K562 (cell line): ENCODE measurements around the gene ITGB2. TPM values are rescaled to one million over a fixed set of nuclear protein-coding genes. Genes with fewer than 3 reads are reported as not detected.
A peak's percentile ranks its signal among the peaks of the same experiment; 100 is the strongest.

ENCODE experiments used
- BRF2 ChIP-seq: IDR thresholded peaks from 3 replicates; pipeline ENCODE4 v1.6.1; 2011; ENCODE audit warnings: borderline replicate concordance, mild to moderate bottlenecking; ENCODE audit not compliant: insufficient read length, insufficient read depth
- CEBPZ ChIP-seq: fragments of 150-350 bp; IDR thresholded peaks from 2 replicates; pipeline ENCODE4 v1.6.1; 2014; ENCODE audit warnings: low read depth, mild to moderate bottlenecking, low read length, borderline replicate concordance
- CHCHD3 ChIP-seq: fragments of 250-450 bp; sonication (Bioruptor Pico); IDR thresholded peaks from 2 replicates; pipeline ENCODE4 v2.1.2; 2022; ENCODE audit warnings: mild to moderate bottlenecking
- DDX20 ChIP-seq: fragments of 450-650 bp; IDR thresholded peaks from 2 replicates; pipeline ENCODE4 v1.6.1; 2016; ENCODE audit warnings: missing genetic modification characterization, low read depth, mild to moderate bottlenecking, missing compliant biosample characterization, moderate library complexity
- FIP1L1 ChIP-seq: fragments of 200-400 bp; formaldehyde crosslinking; IDR thresholded peaks from 2 replicates; pipeline ENCODE4 v1.6.1; 2018; ENCODE audit warnings: mild to moderate bottlenecking, low read depth, low read length; ENCODE audit not compliant: poor library complexity, severe bottlenecking
- FOXM1 ChIP-seq, 2 experiments: fragments of 450-650 bp in 1 of 2; sonication (generic) in 1 of 2; formaldehyde crosslinking in 1 of 2; IDR thresholded peaks; 2 replicates each; pipeline versions ENCODE4 v1.6.1 to v1.9.0; 2017 to 2022; ENCODE audit warnings: low read depth in 2 of 2, mild to moderate bottlenecking in 2 of 2, missing genetic modification reagents in 1 of 2, moderate library complexity in 1 of 2
- GTF2F1 ChIP-seq: IDR thresholded peaks from 2 replicates; pipeline ENCODE4 v1.6.1; 2011; ENCODE audit warnings: low read depth, low read length, improper control_type of control experiment
- HES1 ChIP-seq: fragments of 450-650 bp; IDR thresholded peaks from 2 replicates; pipeline ENCODE4 v1.6.1; 2016; ENCODE audit warnings: low read depth, mild to moderate bottlenecking, moderate library complexity
- JUNB ChIP-seq: fragments of 450-650 bp; formaldehyde crosslinking; conservative IDR thresholded peaks from 2 replicates; pipeline ENCODE4 v1.4.0; 2020; ENCODE audit warnings: mild to moderate bottlenecking
- KLF1 ChIP-seq: fragments of 450-650 bp; IDR thresholded peaks from 2 replicates; pipeline ENCODE4 v1.6.1; 2016; ENCODE audit warnings: missing genetic modification characterization, missing compliant biosample characterization
- MTA3 ChIP-seq: fragments of 450-650 bp; formaldehyde crosslinking; IDR thresholded peaks from 2 replicates; pipeline ENCODE4 v1.6.1; 2017; ENCODE audit warnings: mild to moderate bottlenecking, borderline replicate concordance
- NFE2 ChIP-seq: IDR thresholded peaks from 2 replicates; pipeline ENCODE4 v1.6.1; 2014; ENCODE audit warnings: antibody characterized with exemption, low read depth
- POLR2A ChIP-seq: fragments of 450-650 bp; conservative IDR thresholded peaks from 2 replicates; pipeline ENCODE4 v1.6.1; 2016
- POLR2H ChIP-seq: IDR thresholded peaks from 2 replicates; pipeline ENCODE4 v1.6.1; 2016; ENCODE audit warnings: missing genetic modification characterization, low read depth, mild to moderate bottlenecking, control low read depth, missing compliant biosample characterization, moderate library complexity
- RBM25 ChIP-seq: fragments of 200-400 bp; formaldehyde crosslinking; IDR thresholded peaks from 2 replicates; pipeline ENCODE4 v1.6.1; 2018; ENCODE audit warnings: low read length, low read depth, moderate library complexity; ENCODE audit not compliant: severe bottlenecking
- SMAD3 ChIP-seq: fragments of 450-650 bp; formaldehyde crosslinking; conservative IDR thresholded peaks from 2 replicates; pipeline ENCODE4 v1.4.0; 2020; ENCODE audit warnings: mild to moderate bottlenecking
- ZBTB9 ChIP-seq: fragments of 450-650 bp; formaldehyde crosslinking; IDR thresholded peaks from 2 replicates; pipeline ENCODE4 v1.4.0; 2020; ENCODE audit warnings: mild to moderate bottlenecking, moderate library complexity
- ZNF740 ChIP-seq, 3 experiments: fragments of 200-800 bp in 1 of 3; sonication (Bioruptor generic) in 1 of 3; sonication (generic) in 1 of 3; formaldehyde crosslinking in 1 of 3; IDR thresholded peaks; 2 replicates each; pipeline versions ENCODE4 v1.6.1 to v1.8.0; 2016 to 2022; ENCODE audit warnings: mild to moderate bottlenecking in 2 of 3, missing compliant biosample characterization in 2 of 3, missing genetic modification characterization in 2 of 3, missing genetic modification reagents in 1 of 3
- ZNF778 ChIP-seq: fragments of 450-650 bp; formaldehyde crosslinking; IDR thresholded peaks from 2 replicates; pipeline ENCODE4 v1.4.0; 2020; ENCODE audit warnings: mild to moderate bottlenecking, moderate library complexity
- polyA plus RNA-seq, 8 experiments: library from polyadenylated mRNA; depleted of rRNA in 4 of 8; stranded (reverse) in 5 of 8; unstranded in 3 of 8; fragments of >200 nt; fragmentation: Nextera tagmentation in 2 of 8; fragmentation: Illumina TruSeq in 1 of 8; extraction: Ambion mirVana in 2 of 8; extraction: Trizol in 1 of 8; gene quantifications; 2 replicates each; pipeline versions ENCODE4 v1.2.1 to v1.2.3, GENCODE V29; 2011 to 2014; ENCODE audit warnings: inconsistent platforms in 1 of 8, missing spikeins in 1 of 8
- total RNA-seq, 7 experiments: library from RNA; depleted of rRNA in 6 of 7; stranded (reverse); fragments of >200 nt in 6 of 7; fragmentation: Illumina TruSeq in 2 of 7; extraction: Trizol in 2 of 7; gene quantifications; 2 replicates each; pipeline versions ENCODE4 v1.2.1 to v1.2.3, GENCODE V29; 2011 to 2021; ENCODE audit warnings: low replicate concordance in 1 of 7

Gene ITGB2
- total and polyA plus RNA-seq, 9 of the 15 experiments (the other 6 are each of a cell fraction or from before 2014, with no cell fraction given), result 0.07 to 1.3 (median 0.51) TPM; not detected in 2

GRCh38 chr21:44845418-44846223 is 75.1 kb downstream of the ITGB2 start (continued):
- TF ChIP-seq CEBPZ, result no peak
- TF ChIP-seq HES1, result no peak
- TF ChIP-seq RBM25, result no peak
- no peak for TF ChIP-seq KLF1
- 0 out of 2 replicates have a peak, but pooled peaks have one; percentile 49 for TF ChIP-seq SMAD3 (CRISPR knock-in tag)
- no peak for TF ChIP-seq GTF2F1
- no peak for TF ChIP-seq NFE2
- no peak for TF ChIP-seq BRF2
- TF ChIP-seq JUNB, result no peak
- TF ChIP-seq POLR2A, result peak; percentile 50; the same call in 1 of the 2 replicates
- TF ChIP-seq FIP1L1, result peak; percentile 55
- no peak for TF ChIP-seq ZBTB9 (CRISPR knock-in tag)
- TF ChIP-seq CHCHD3 (CRISPR knock-in tag), result no peak
- peak; percentile 86 for TF ChIP-seq DDX20 (tag)
- TF ChIP-seq ZNF778 (CRISPR knock-in tag), result no peak
- 0 out of 2 replicates have a peak, but pooled peaks have one; percentile 56 for TF ChIP-seq MTA3
- TF ChIP-seq POLR2H, result no peak
- TF ChIP-seq ZNF740 (CRISPR knock-in tag; IDR thresholded peaks at IDR 0.05), result no peak
- TF ChIP-seq ZNF740 (tag; IDR thresholded peaks at IDR 0.05), result peak in 1 of 2 experiments; percentile 75; a peak in 2 of 4 replicates
- TF ChIP-seq FOXM1 (IDR thresholded peaks at IDR 0.05; ENCODE audit: low read depth), result no peak
- TF ChIP-seq FOXM1 (CRISPR knock-in tag; IDR thresholded peaks at IDR 0.05; ENCODE audit: low read depth), result no peak
